Endothelial cell of umbilical vein (primary cell): ENCODE measurements around the gene CHST8.

Source experiments
- EZH2 ChIP-seq: IDR thresholded peaks from 2 replicates; pipeline ENCODE4 v1.6.1; 2012; ENCODE audit warnings: borderline replicate concordance, low read depth, mild to moderate bottlenecking, moderate library complexity, low read length, inconsistent platforms; ENCODE audit not compliant: severe bottlenecking
- FOS ChIP-seq: IDR thresholded peaks from 2 replicates; pipeline ENCODE4 v1.6.1; 2011; ENCODE audit warnings: mild to moderate bottlenecking, low read length, moderate library complexity, borderline replicate concordance; ENCODE audit not compliant: insufficient read depth
- GATA2 ChIP-seq: IDR thresholded peaks from 2 replicates; pipeline ENCODE4 v1.7.0; 2011; ENCODE audit warnings: low read depth, mild to moderate bottlenecking, moderate library complexity, mixed read lengths, low read length; ENCODE audit not compliant: insufficient read length, insufficient read depth
- JUN ChIP-seq: IDR thresholded peaks from 2 replicates; pipeline ENCODE4 v1.6.1; 2011; ENCODE audit warnings: borderline replicate concordance, low read depth; ENCODE audit not compliant: insufficient read length, insufficient read depth
- MYC ChIP-seq: IDR thresholded peaks from one replicate; pipeline ENCODE4 v1.6.1; 2011; ENCODE audit warnings: mild to moderate bottlenecking, low read depth, low read length
- POLR2A ChIP-seq: IDR thresholded peaks from 2 replicates; pipeline ENCODE4 v1.6.1; 2012; ENCODE audit warnings: low read depth, mild to moderate bottlenecking, control low read depth, low read length
- POLR2AphosphoS5 ChIP-seq: IDR thresholded peaks from 2 replicates; pipeline ENCODE4 v1.6.1; 2012; ENCODE audit warnings: low read depth, mild to moderate bottlenecking, control low read depth, low read length, moderate library complexity; ENCODE audit not compliant: insufficient read depth
- TF ChIP-seq, protein P1 (sequence below), 2 donors: IDR thresholded peaks; 1 replicate in 1 of 2; 2 replicates in 1 of 2; pipeline ENCODE4 v1.5.1; 2011; ENCODE audit warnings: low read length in 2 of 2, mild to moderate bottlenecking in 2 of 2, moderate library complexity in 2 of 2, control low read depth in 1 of 2, inconsistent platforms in 1 of 2, low read depth in 1 of 2; ENCODE audit not compliant: insufficient read depth in 1 of 2; ENCODE audit errors: extremely low read depth in 1 of 2
- TF ChIP-seq, protein P2 (sequence below): IDR thresholded peaks from 2 replicates; pipeline ENCODE4 v1.6.1; 2011; ENCODE audit not compliant: insufficient read depth, insufficient read length

- TF ChIP-seq POLR2A (no peak), EZH2 (no peak), POLR2AphosphoS5 (no peak), GATA2 (no peak), MYC (no peak), FOS (no peak), JUN (no peak)
- TF ChIP-seq, protein P1, sequence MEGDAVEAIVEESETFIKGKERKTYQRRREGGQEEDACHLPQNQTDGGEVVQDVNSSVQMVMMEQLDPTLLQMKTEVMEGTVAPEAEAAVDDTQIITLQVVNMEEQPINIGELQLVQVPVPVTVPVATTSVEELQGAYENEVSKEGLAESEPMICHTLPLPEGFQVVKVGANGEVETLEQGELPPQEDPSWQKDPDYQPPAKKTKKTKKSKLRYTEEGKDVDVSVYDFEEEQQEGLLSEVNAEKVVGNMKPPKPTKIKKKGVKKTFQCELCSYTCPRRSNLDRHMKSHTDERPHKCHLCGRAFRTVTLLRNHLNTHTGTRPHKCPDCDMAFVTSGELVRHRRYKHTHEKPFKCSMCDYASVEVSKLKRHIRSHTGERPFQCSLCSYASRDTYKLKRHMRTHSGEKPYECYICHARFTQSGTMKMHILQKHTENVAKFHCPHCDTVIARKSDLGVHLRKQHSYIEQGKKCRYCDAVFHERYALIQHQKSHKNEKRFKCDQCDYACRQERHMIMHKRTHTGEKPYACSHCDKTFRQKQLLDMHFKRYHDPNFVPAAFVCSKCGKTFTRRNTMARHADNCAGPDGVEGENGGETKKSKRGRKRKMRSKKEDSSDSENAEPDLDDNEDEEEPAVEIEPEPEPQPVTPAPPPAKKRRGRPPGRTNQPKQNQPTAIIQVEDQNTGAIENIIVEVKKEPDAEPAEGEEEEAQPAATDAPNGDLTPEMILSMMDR (IDR thresholded peaks at IDR 0.05; ENCODE audit: extremely low read depth in 1 of 2, insufficient read depth in 1 of 2, low read depth in 1 of 2, low read length in 2 of 2) = no peak
- TF ChIP-seq, protein P2, sequence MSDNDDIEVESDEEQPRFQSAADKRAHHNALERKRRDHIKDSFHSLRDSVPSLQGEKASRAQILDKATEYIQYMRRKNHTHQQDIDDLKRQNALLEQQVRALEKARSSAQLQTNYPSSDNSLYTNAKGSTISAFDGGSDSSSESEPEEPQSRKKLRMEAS = no peak
These were observed 116.1 kb downstream of the CHST8 start for GRCh38 chr19:33737681-33738371.
